CD14-positive monocyte (primary cell): ENCODE measurements around the gene IGDCC3. TPM values are rescaled to one million over a fixed set of nuclear protein-coding genes. Genes with fewer than 3 reads are reported as not detected.

Experiments
- DNase-seq, 3 donors: peaks; one replicate each; pipeline ENCODE4 v3.0.0-alpha.2; 2011 to 2022
- H2AFZ ChIP-seq: 2 replicates; pipeline ENCODE4 v1.6.0; 2012; ENCODE audit warnings: mild to moderate bottlenecking, low read depth, low read length, inconsistent platforms; ENCODE audit not compliant: insufficient read depth, poor library complexity, severe bottlenecking
- H3K27ac ChIP-seq, 2 donors: 1 replicate in 1 of 2; 2 replicates in 1 of 2; pipeline ENCODE4 v1.5.1; 2012 to 2013; ENCODE audit warnings: low read length in 2 of 2, control low read depth in 1 of 2, inconsistent platforms in 1 of 2, low read depth in 1 of 2, mild to moderate bottlenecking in 1 of 2
- H3K27me3 ChIP-seq, 2 donors: one replicate each; pipeline versions ENCODE4 v1.6.0 to v1.6.1; 2011 to 2013; ENCODE audit warnings: low read length in 2 of 2; ENCODE audit not compliant: control insufficient read depth in 2 of 2, insufficient read depth in 2 of 2
- H3K36me3 ChIP-seq, 2 donors: replicated peaks in 1 of 2; 1 replicate in 1 of 2; 2 replicates in 1 of 2; pipeline versions ENCODE4 v1.5.1 to v1.6.1; 2012 to 2013; ENCODE audit warnings: low read length in 2 of 2, control low read depth in 1 of 2, inconsistent platforms in 1 of 2, mild to moderate bottlenecking in 1 of 2; ENCODE audit not compliant: insufficient read depth in 2 of 2, control insufficient read depth in 1 of 2
- H3K4me1 ChIP-seq, 2 donors: 1 replicate in 1 of 2; 2 replicates in 1 of 2; pipeline versions ENCODE4 v1.5.1 to v1.6.1; 2012 to 2013; ENCODE audit warnings: low read length in 2 of 2, control low read depth in 1 of 2, inconsistent platforms in 1 of 2, mild to moderate bottlenecking in 1 of 2, moderate library complexity in 1 of 2; ENCODE audit not compliant: insufficient read depth in 2 of 2, control insufficient read depth in 1 of 2
- H3K4me2 ChIP-seq: replicated peaks from 2 replicates; pipeline ENCODE3; 2012; ENCODE audit warnings: low read length, moderate library complexity, mild to moderate bottlenecking; ENCODE audit not compliant: poor library complexity, severe bottlenecking; ENCODE audit errors: extremely low read depth
- H3K4me3 ChIP-seq, 3 experiments: fragments of 200-600 bp in 1 of 3; sonication (generic) in 1 of 3; replicated peaks in 1 of 3; 1 replicate in 2 of 3; 2 replicates in 1 of 3; pipeline ENCODE4 v1.5.1; 2011 to 2013; ENCODE audit warnings: low read length in 3 of 3, mild to moderate bottlenecking in 3 of 3, control low read depth in 2 of 3, low read depth in 2 of 3, inconsistent platforms in 1 of 3, moderate library complexity in 1 of 3
- H3K79me2 ChIP-seq: 2 replicates; pipeline ENCODE4 v1.6.0; 2012; ENCODE audit warnings: mild to moderate bottlenecking, control low read depth, inconsistent platforms, low read length, moderate library complexity; ENCODE audit not compliant: insufficient read depth
- H3K9ac ChIP-seq: 2 replicates; pipeline ENCODE4 v1.6.0; 2017; ENCODE audit warnings: low read length, mild to moderate bottlenecking; ENCODE audit not compliant: insufficient read depth, poor library complexity, severe bottlenecking
- H3K9me3 ChIP-seq, 2 donors: replicated peaks in 1 of 2; 1 replicate in 1 of 2; 2 replicates in 1 of 2; pipeline versions ENCODE4 v1.5.1 to v1.6.1; 2012 to 2013; ENCODE audit warnings: low read length in 2 of 2, control low read depth in 1 of 2; ENCODE audit not compliant: control insufficient read depth in 1 of 2, insufficient read depth in 1 of 2
- H4K20me1 ChIP-seq: 2 replicates; pipeline ENCODE4 v1.6.0; 2012; ENCODE audit warnings: mild to moderate bottlenecking, low read length, control low read depth, moderate library complexity; ENCODE audit not compliant: insufficient read depth
- H3K27ac Mint-ChIP-seq, 7 donors: one replicate each; pipeline ENCODE4 v1.8.0; 2020; ENCODE audit warnings: mild to moderate bottlenecking in 7 of 7, mixed read lengths in 7 of 7, moderate library complexity in 6 of 7, inconsistent platforms in 2 of 7
- H3K27me3 Mint-ChIP-seq, 3 donors: one replicate each; pipeline ENCODE4 v1.8.0; 2021 to 2022; ENCODE audit warnings: low read depth in 3 of 3, mild to moderate bottlenecking in 3 of 3, mixed read lengths in 3 of 3, moderate library complexity in 3 of 3, inconsistent platforms in 1 of 3
- H3K36me3 Mint-ChIP-seq, 2 donors: one replicate each; pipeline ENCODE4 v1.8.0; 2020; ENCODE audit warnings: mixed read lengths in 2 of 2, inconsistent platforms in 1 of 2, mild to moderate bottlenecking in 1 of 2
- H3K4me1 Mint-ChIP-seq: one replicate; pipeline ENCODE4 v1.8.0; 2020; ENCODE audit warnings: mild to moderate bottlenecking, mixed read lengths
- H3K4me3 Mint-ChIP-seq, 2 donors: one replicate each; pipeline ENCODE4 v1.8.0; 2020; ENCODE audit warnings: mild to moderate bottlenecking in 2 of 2, mixed read lengths in 2 of 2, moderate library complexity in 1 of 2
- H3K9me3 Mint-ChIP-seq, 7 donors: one replicate each; pipeline ENCODE4 v1.8.0; 2020 to 2022; ENCODE audit warnings: mixed read lengths in 7 of 7, mild to moderate bottlenecking in 6 of 7, moderate library complexity in 6 of 7, inconsistent platforms in 2 of 7
- CTCF ChIP-seq: fragments of 200-600 bp; IDR thresholded peaks from one replicate; pipeline ENCODE4 v1.8.0; 2022; ENCODE audit warnings: antibody characterized with exemption, mild to moderate bottlenecking
- WGBS: methylation state at CpG from one replicate; pipeline ENCODE4 v1.1.5; 2013; ENCODE audit warnings: missing lambda C conversion rate; ENCODE audit not compliant: insufficient coverage; 5-methylcytosine and 5-hydroxymethylcytosine counted together
- intact Hi-C, 2 donors: fragments of 100-400 bp; cut with micrococcal nuclease; formaldehyde crosslinking; loops; one replicate each; pipeline versions ENCODE4 v1.15.0 to v1.15.1; 2023
- polyA plus RNA-seq, 3 donors: library from polyadenylated mRNA; depleted of rRNA in 1 of 3; unstranded in 2 of 3; stranded (reverse) in 1 of 3; fragments of 300-500 nt in 2 of 3; fragments of >200 nt in 1 of 3; fragmentation: Illumina TruSeq in 2 of 3; gene quantifications; 1 replicate in 2 of 3; 2 replicates in 1 of 3; pipeline ENCODE4 v1.2.3, GENCODE V29; 2012 to 2021
- small RNA-seq: library from RNA; depleted of rRNA; stranded (forward); fragments of <200 nt; gene quantifications from one replicate; pipeline ENCODE3, GENCODE V24; 2012; ENCODE audit warnings: low read depth; ENCODE audit not compliant: insufficient read length

IGDCC3 gene
- polyA plus RNA-seq, 3 donors, result not detected

- no peaks in the 10 kb centered on the region for H3K79me2 ChIP-seq
- intact Hi-C loops, result no loop called here
- no peaks in the 10 kb centered on the region for H3K9me3 ChIP-seq
- Mint-ChIP-seq H3K36me3 (peaks cover 2 to 11% of the 10 kb centered on the region in 2 donors), H3K27me3 (no peaks in the 10 kb centered on the region), H3K4me3 (no peak overlapping the region), H3K4me1 (peaks cover 3% of the 10 kb centered on the region), H3K9me3 (no peaks in the 10 kb centered on the region), H3K27ac (no peak overlapping the region)
- 100% methylated on average over 1 of the region's 1 CpG for WGBS
- H3K4me1 ChIP-seq, result no peaks in the 10 kb centered on the region
- H3K9ac ChIP-seq, result no peak overlapping the region
- TF ChIP-seq CTCF, result no peak
- H3K27ac ChIP-seq, result no peak overlapping the region
- no peak overlapping the region for H2AFZ ChIP-seq
- no peak overlapping the region for H3K4me2 ChIP-seq
- H4K20me1 ChIP-seq, result no peaks in the 10 kb centered on the region
- no peak overlapping the region for H3K4me3 ChIP-seq
- no peaks in the 10 kb centered on the region for H3K27me3 ChIP-seq
- H3K36me3 ChIP-seq, result no peaks in the 10 kb centered on the region
- no peak for DNase-seq
Measured at GRCh38 chr15:65278480-65278879, 99.3 kb downstream of the IGDCC3 start.

Small RNA genes within 50 kb of the gene (small RNA-seq; reads per million reads assigned to genes)
- gene RNU5A-1 (986 reads per million, percentile 99 among the genes with 10 or more reads in this experiment), gene RNU5B-1 (200 reads per million, percentile 97 among the genes with 10 or more reads in this experiment), gene SNORA24B (31.7 reads per million, percentile 91 among the genes with 10 or more reads in this experiment)

Other genes with a start within 250 kb of the IGDCC3 start
- 1 to 10 TPM; 3.1 to 6.9 (median 4.7) TPM for gene PDCD7, start 244.2 kb downstream of the IGDCC3 start, polyA plus RNA-seq
- gene CLPX, start 192.7 kb downstream of the IGDCC3 start, polyA plus RNA-seq, result 10 to 100 TPM; 15.2 to 24.9 (median 20.0) TPM
- under 1 TPM in 1 of 3 donors, not detected in 2; 0.13 TPM for gene CILP, start 166.5 kb downstream of the IGDCC3 start, polyA plus RNA-seq
- 1 to 10 TPM; 4.8 to 6.9 (median 5.7) TPM for gene PARP16, start 91.1 kb downstream of the IGDCC3 start, polyA plus RNA-seq
- gene RNU5A-1, start 82.0 kb downstream of the IGDCC3 start, polyA plus RNA-seq, result not detected
- gene RNU5B-1, start 73.3 kb downstream of the IGDCC3 start, polyA plus RNA-seq, result not detected
- gene IGDCC4, start 44.9 kb upstream of the IGDCC3 start, polyA plus RNA-seq, result under 1 TPM in 1 of 3 donors, not detected in 2; 0.03 TPM
- gene DPP8, start 139.7 kb upstream of the IGDCC3 start, polyA plus RNA-seq, result 10 to 100 TPM; 18.3 to 48.3 (median 38.7) TPM
- gene HACD3, start 152.5 kb upstream of the IGDCC3 start, polyA plus RNA-seq, result 10 to 100 TPM in 2 of 3 donors, 1 to 10 TPM in 1; 2.4 to 12.1 (median 10.8) TPM
- gene INTS14, start 233.1 kb upstream of the IGDCC3 start, polyA plus RNA-seq, result 10 to 100 TPM; 10.1 to 20.3 (median 12.0) TPM
- gene SLC24A1, start 243.9 kb upstream of the IGDCC3 start, polyA plus RNA-seq, result 1 to 10 TPM in 1 of 3 donors, under 1 TPM in 2; 0.80 to 1.7 (median 0.83) TPM